ENCODE data around the gene OSBPL5. TPM values are rescaled to one million over a fixed set of nuclear protein-coding genes. Genes with fewer than 3 reads are reported as not detected.
A peak's percentile ranks its signal among the peaks of the same experiment; 100 is the strongest.

OSBPL5 gene
- total and polyA plus RNA-seq, 8 donors: 8.6 to 127 (median 25.2) TPM

GRCh38 chr11:3167143-3168119, 2.3 kb upstream of the OSBPL5 start:
- Histone ChIP-seq H3K4me3 (no peak overlapping the region), H3K36me3 (no peaks in the 10 kb centered on the region), H3K27me3 (peaks cover 0 to 10% (median 7%) of the 10 kb centered on the region in 3 donors), H3K9me3 (no peaks in the 10 kb centered on the region), H3K27ac (no peak overlapping the region), H3K4me1 (peaks cover 38 to 51% (median 42%) of the 10 kb centered on the region in 4 donors)
- intact Hi-C loops (cut with DNase I; ENCODE audit: low total_unique reads): no loop called here
- TF ChIP-seq EP300 (IDR thresholded peaks at IDR 0.05) (no peak), POLR2A (IDR thresholded peaks at IDR 0.05) (no peak), POLR2AphosphoS5 (IDR thresholded peaks at IDR 0.05) (no peak)
- TF ChIP-seq, protein P1, sequence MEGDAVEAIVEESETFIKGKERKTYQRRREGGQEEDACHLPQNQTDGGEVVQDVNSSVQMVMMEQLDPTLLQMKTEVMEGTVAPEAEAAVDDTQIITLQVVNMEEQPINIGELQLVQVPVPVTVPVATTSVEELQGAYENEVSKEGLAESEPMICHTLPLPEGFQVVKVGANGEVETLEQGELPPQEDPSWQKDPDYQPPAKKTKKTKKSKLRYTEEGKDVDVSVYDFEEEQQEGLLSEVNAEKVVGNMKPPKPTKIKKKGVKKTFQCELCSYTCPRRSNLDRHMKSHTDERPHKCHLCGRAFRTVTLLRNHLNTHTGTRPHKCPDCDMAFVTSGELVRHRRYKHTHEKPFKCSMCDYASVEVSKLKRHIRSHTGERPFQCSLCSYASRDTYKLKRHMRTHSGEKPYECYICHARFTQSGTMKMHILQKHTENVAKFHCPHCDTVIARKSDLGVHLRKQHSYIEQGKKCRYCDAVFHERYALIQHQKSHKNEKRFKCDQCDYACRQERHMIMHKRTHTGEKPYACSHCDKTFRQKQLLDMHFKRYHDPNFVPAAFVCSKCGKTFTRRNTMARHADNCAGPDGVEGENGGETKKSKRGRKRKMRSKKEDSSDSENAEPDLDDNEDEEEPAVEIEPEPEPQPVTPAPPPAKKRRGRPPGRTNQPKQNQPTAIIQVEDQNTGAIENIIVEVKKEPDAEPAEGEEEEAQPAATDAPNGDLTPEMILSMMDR (IDR thresholded peaks at IDR 0.05): no peak
- 74 to 78% (median 77%) methylated on average over 13 to 20 of the region's 20 CpGs for WGBS, 5 donors
- no peak for DNase-seq

DNA sequence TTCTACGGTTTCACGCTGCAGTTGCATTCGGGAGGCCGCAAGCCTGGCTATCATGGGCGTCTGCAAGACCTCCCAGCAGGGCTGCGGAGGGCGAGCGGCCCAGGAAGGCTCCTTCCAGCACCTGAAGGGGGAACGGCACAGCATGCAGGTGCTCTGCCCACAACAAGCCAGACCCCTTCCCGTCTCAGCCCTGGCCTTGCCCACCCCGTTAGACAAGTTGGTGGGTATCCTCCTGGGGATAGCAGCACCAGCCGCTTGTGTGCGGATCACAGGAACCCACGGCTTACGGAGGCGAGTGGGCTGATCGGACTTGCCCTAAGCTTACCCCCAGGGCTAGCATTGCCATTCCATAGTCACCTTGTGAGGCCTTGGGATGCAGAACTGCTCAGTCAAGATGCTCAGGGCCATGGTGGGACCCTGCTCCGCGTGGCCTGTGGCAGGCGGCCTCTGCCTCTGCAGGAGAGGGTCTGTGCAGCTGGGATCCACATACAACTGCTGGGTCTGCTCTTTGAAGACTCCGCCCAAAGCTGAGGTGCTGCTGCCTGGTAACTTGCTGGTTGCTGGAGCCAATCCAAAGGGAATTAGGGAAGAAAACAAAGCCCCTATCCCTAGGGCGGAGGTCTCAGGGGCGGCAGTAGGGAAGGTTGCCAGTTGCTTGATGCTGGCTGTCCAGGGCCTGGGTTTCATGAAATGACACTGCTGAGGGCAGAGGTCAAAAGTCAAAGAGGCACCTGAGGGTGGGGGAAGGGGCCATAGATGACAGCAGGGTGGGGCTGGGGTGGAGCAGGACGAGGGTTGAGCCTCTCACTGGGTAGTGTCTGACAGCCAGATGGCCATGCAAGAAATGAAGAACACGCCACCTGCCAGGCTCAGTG, 1.4 kb upstream of the OSBPL5 start:
- Histone ChIP-seq H3K36me3 (no peaks in the 10 kb centered on the region), H3K4me3 (no peak overlapping the region), H3K9me3 (no peaks in the 10 kb centered on the region), H3K4me1 (peaks cover 44 to 61% (median 49%) of the 10 kb centered on the region in 4 donors), H3K27me3 (peaks cover 0 to 10% (median 7%) of the 10 kb centered on the region in 3 donors), H3K27ac (no peak overlapping the region)
- 68 to 88% (median 84%) methylated on average over 7 to 25 of the region's 25 CpGs for WGBS, 5 donors
- DNase-seq: no peak
- intact Hi-C loops (cut with DNase I; ENCODE audit: low total_unique reads): no loop called here
- TF ChIP-seq, protein P1 (IDR thresholded peaks at IDR 0.05): no peak
- TF ChIP-seq POLR2A (IDR thresholded peaks at IDR 0.05) (no peak), EP300 (IDR thresholded peaks at IDR 0.05) (no peak), POLR2AphosphoS5 (IDR thresholded peaks at IDR 0.05) (no peak)

DNA sequence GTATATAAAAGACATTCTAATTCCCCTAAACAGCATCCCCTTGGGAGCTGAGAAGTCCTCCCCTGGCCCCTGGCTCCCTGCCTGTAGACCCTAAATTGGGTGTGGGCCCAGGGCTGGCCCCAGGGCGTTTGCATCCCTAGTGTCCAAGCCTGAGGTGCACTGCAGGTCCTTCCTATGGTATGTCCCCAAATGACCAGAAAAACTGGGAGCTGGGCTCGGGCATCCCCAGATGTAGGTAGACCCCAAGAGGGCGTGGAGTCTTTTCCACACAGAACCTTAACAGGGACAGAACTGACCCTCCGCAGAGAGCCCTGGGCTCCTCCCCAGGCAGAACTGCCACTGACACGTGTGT, 782 bp upstream of the OSBPL5 start:
- no peak for DNase-seq
- peak overlapping the region in 1 of 5 donors; percentile 82 for H3K27ac ChIP-seq
- peaks cover 50 to 67% (median 55%) of the 10 kb centered on the region in 4 donors for H3K4me1 ChIP-seq
- no peak for TF ChIP-seq EP300 (IDR thresholded peaks at IDR 0.05)
- no peak for TF ChIP-seq POLR2A (IDR thresholded peaks at IDR 0.05)
- TF ChIP-seq, protein P1 (IDR thresholded peaks at IDR 0.05): no peak
- no peak for TF ChIP-seq POLR2AphosphoS5 (IDR thresholded peaks at IDR 0.05)
- H3K4me3 ChIP-seq: peak overlapping the region in 1 of 4 donors; percentile 87
- 48 to 78% (median 73%) methylated on average over 2 to 5 of the region's 5 CpGs for WGBS, 5 donors
- H3K27me3 ChIP-seq: peaks cover 0 to 10% (median 7%) of the 10 kb centered on the region in 3 donors
- H3K9me3 ChIP-seq: no peaks in the 10 kb centered on the region
- intact Hi-C loops (cut with DNase I; ENCODE audit: low total_unique reads): no loop called here
- H3K36me3 ChIP-seq: no peaks in the 10 kb centered on the region

- peak overlapping the region; percentile 39 to 93 (median 82) for H3K27ac ChIP-seq
- WGBS, 5 donors: 0 to 1% (median 0%) methylated on average over 3 to 46 of the region's 46 CpGs; no CpG with 5 or more reads in 1 of the 5 donors
- no peaks in the 10 kb centered on the region for H3K36me3 ChIP-seq
- H3K9me3 ChIP-seq: no peaks in the 10 kb centered on the region
- intact Hi-C loops (cut with DNase I; ENCODE audit: low total_unique reads): no loop called here
- H3K4me1 ChIP-seq: peaks cover 53 to 72% (median 61%) of the 10 kb centered on the region in 4 donors
- DNase-seq: no peak
- peaks cover 0 to 10% (median 7%) of the 10 kb centered on the region in 3 donors for H3K27me3 ChIP-seq
- peak overlapping the region; percentile 72 to 96 (median 88) for H3K4me3 ChIP-seq
- TF ChIP-seq EP300 (IDR thresholded peaks at IDR 0.05) (no peak), POLR2A (IDR thresholded peaks at IDR 0.05) (no peak), POLR2AphosphoS5 (IDR thresholded peaks at IDR 0.05) (no peak)
- TF ChIP-seq, protein P1 (IDR thresholded peaks at IDR 0.05): no peak
These were observed 458 bp downstream of the OSBPL5 start for GRCh38 chr11:3164552-3165151.

Measured in stomach (tissue), 9 donors.